Measurements from ENCODE around the gene TLR8.

The TLR8 gene

GRCh38 chrX:12966151-12966550 lies 59.7 kb downstream of the TLR8 start:
- no peak for DNase-seq (ENCODE audit: low spot score)

GRCh38 chrX:12967711-12968465 lies 61.5 kb downstream of the TLR8 start:
- no peak for DNase-seq (ENCODE audit: low spot score)

GRCh38 chrX:12970691-12971202 lies 64.3 kb downstream of the TLR8 start:
- DNase-seq (ENCODE audit: low spot score) = peak; percentile 80

- no peak for DNase-seq (ENCODE audit: low spot score)
These were observed 65.0 kb downstream of the TLR8 start for GRCh38 chrX:12971282-12972003.

GRCh38 chrX:12972243-12972642 lies 65.8 kb downstream of the TLR8 start:
- DNase-seq (ENCODE audit: low spot score) = no peak

Measured in Ammon's horn (tissue), 1 donor.